Effector memory CD8-positive, alpha-beta T cell (primary cell): ENCODE data around the gene NCAM1.

ENCODE experiments used
- ATAC-seq: fragments of 150-1000 bp; cut with Tn5 transposase; replicated peaks from 2 replicates; pipeline ENCODE4 v1.10.0; 2021; ENCODE audit warnings: mild to moderate bottlenecking, moderate library complexity
- DNase-seq, 3 experiments: peaks; one replicate each; pipeline ENCODE4 v3.0.0; 2021
- H3K27ac Mint-ChIP-seq, 2 donors: one replicate each; pipeline ENCODE4 v1.8.0; 2022; ENCODE audit warnings: mild to moderate bottlenecking in 2 of 2, mixed read lengths in 2 of 2, moderate library complexity in 2 of 2
- H3K27me3 Mint-ChIP-seq, 2 donors: one replicate each; pipeline ENCODE4 v1.8.0; 2022; ENCODE audit warnings: mixed read lengths in 2 of 2
- H3K36me3 Mint-ChIP-seq: one replicate; pipeline ENCODE4 v1.8.0; 2022; ENCODE audit warnings: mild to moderate bottlenecking, moderate library complexity, mixed read lengths; ENCODE audit not compliant: insufficient read depth
- H3K4me1 Mint-ChIP-seq, 2 donors: one replicate each; pipeline ENCODE4 v1.8.0; 2022; ENCODE audit warnings: low read depth in 2 of 2, mixed read lengths in 2 of 2
- H3K4me3 Mint-ChIP-seq, 2 donors: one replicate each; pipeline ENCODE4 v1.8.0; 2022; ENCODE audit warnings: mild to moderate bottlenecking in 2 of 2, mixed read lengths in 2 of 2, moderate library complexity in 2 of 2
- H3K9me3 Mint-ChIP-seq, 2 donors: one replicate each; pipeline ENCODE4 v1.8.0; 2022; ENCODE audit warnings: mixed read lengths in 2 of 2

The NCAM1 gene

GRCh38 chr11:113168354-113169342 is 207.4 kb downstream of the NCAM1 start:
- Mint-ChIP-seq H3K4me3 (no peak overlapping the region), H3K9me3 (no peaks in the 10 kb centered on the region), H3K27ac (no peak overlapping the region), H3K36me3 (no peaks in the 10 kb centered on the region), H3K4me1 (no peaks in the 10 kb centered on the region), H3K27me3 (peaks cover 12 to 23% of the 10 kb centered on the region in 2 donors)
- DNase-seq, result no peak
- ATAC-seq, result no peak

DNA sequence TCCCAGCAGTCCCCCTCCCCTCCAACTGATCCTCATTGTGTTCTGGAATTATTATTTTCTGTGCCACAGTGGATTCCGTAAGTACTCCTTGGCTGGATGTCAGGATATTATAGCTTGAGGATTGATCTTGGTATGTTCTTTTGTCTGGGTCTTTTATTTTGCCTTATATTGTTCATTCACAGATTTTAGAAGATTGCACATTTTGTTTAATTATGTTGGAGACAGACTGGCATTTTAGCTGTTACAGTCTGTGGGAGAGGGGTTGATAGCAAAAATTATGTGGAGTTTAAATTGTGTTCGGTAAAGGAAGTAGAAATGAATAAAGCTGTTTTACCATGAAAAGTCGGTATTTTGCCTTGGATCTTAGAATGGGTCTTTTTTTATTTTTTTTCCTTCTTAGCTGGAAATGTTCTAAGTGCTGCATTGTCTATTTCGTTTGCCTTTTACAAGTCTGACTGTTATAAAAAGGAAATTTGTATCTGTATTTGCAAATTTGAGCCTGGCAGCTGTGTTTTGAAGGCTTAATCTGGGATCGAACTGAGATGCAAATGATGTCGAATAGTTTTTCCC is 211.2 kb downstream of the NCAM1 start:
- ATAC-seq (no peak), DNase-seq (no peak)
- H3K36me3 Mint-ChIP-seq, result no peaks in the 10 kb centered on the region
- H3K27me3 Mint-ChIP-seq, result peaks cover 27 to 34% of the 10 kb centered on the region in 2 donors
- H3K4me3 Mint-ChIP-seq, result no peak overlapping the region
- no peaks in the 10 kb centered on the region for H3K4me1 Mint-ChIP-seq
- H3K9me3 Mint-ChIP-seq, result no peaks in the 10 kb centered on the region
- H3K27ac Mint-ChIP-seq, result no peak overlapping the region

DNA sequence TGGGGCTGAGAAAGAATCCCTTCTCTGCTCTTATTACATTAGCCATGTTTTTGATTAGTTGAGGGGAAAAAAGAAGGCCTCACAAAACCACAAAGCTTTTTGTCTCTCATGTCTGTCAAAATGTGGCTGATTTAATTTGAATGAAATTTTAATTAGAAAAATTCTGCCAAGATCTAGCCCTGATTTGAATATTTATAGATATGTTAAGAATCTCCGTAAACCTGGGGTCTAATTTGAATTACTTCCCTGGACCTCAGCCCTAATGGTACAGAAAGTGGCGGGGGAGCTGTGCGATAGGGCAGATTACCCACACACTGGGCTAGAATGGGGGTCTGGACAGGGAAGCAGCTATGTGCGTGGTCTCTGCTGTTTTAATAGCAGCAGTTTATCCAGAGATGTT is 211.9 kb downstream of the NCAM1 start:
- no peak for DNase-seq
- H3K4me3 Mint-ChIP-seq, result no peak overlapping the region
- ATAC-seq, result no peak
- peaks cover 34 to 41% of the 10 kb centered on the region in 2 donors for H3K27me3 Mint-ChIP-seq
- H3K4me1 Mint-ChIP-seq, result no peaks in the 10 kb centered on the region
- H3K36me3 Mint-ChIP-seq, result no peaks in the 10 kb centered on the region
- no peaks in the 10 kb centered on the region for H3K9me3 Mint-ChIP-seq
- H3K27ac Mint-ChIP-seq, result no peak overlapping the region

GRCh38 chr11:113174882-113175281 is 213.7 kb downstream of the NCAM1 start:
- Mint-ChIP-seq H3K27me3 (peaks cover 43 to 51% of the 10 kb centered on the region in 2 donors), H3K9me3 (no peaks in the 10 kb centered on the region), H3K4me3 (no peak overlapping the region), H3K27ac (no peak overlapping the region), H3K4me1 (no peaks in the 10 kb centered on the region), H3K36me3 (no peaks in the 10 kb centered on the region)
- DNase-seq (no peak), ATAC-seq (no peak)

DNA sequence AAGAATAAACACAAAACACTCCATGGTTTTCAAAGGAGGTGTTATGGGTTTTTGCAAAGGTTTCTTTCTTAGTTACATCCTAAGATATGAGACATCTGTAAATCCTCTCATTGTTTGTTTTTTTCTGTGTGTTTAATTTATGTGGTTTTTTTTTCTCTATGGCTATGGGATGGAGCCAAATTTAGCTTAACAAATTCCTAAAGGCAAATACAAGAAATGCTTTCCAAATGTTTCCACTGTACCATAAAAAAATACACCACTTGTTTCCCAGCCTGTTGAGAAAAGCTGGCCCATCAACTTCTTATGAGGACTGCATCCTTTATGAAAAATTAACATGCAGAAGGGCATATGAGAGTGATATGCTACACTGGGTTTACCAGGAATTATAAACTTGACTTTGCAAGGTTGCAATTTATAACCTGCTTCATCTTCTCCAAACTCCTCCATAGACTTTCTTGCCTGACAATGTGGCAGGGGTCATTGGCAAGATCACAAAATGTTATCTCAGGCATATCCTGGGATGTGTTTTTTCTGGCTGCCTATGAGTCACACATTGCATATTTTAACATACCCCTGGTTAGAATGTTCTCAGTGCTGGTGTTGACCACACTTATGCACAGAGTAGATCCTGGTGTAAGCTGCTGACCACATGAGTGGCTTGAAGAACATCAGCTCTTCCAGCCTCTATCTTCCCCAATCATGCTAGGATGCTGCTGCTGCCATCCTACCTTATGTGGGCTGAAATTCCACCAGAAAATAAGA is 215.6 kb downstream of the NCAM1 start:
- H3K9me3 Mint-ChIP-seq, result no peaks in the 10 kb centered on the region
- DNase-seq, result no peak
- H3K4me3 Mint-ChIP-seq, result no peak overlapping the region
- H3K36me3 Mint-ChIP-seq, result no peaks in the 10 kb centered on the region
- ATAC-seq, result no peak
- H3K27me3 Mint-ChIP-seq, result peaks cover 42 to 62% of the 10 kb centered on the region in 2 donors
- no peak overlapping the region for H3K27ac Mint-ChIP-seq
- H3K4me1 Mint-ChIP-seq, result no peaks in the 10 kb centered on the region

DNA sequence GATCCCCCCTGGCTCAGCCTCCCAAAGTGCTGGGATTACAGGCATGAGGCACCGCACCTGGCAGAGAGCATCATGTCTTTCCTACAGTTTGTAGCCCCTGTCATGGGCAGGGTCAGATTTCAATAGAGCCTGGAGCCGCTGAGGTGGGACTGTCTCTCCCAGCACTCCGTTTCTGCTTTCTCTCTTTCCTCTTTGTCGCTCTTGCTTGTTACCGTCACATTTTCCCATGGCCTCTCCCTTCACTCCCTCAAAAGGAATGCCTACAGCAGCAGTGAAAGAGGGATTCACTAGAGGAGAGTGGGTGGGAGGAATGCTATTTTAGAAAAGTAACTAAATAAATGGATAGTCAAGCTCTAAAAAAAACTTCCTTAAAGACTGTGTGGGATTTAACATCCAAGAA is 216.5 kb downstream of the NCAM1 start:
- Mint-ChIP-seq H3K36me3 (no peaks in the 10 kb centered on the region), H3K4me3 (no peak overlapping the region), H3K4me1 (no peaks in the 10 kb centered on the region), H3K27me3 (peaks cover 36 to 60% of the 10 kb centered on the region in 2 donors), H3K9me3 (no peaks in the 10 kb centered on the region), H3K27ac (no peak overlapping the region)
- ATAC-seq, result no peak
- no peak for DNase-seq

GRCh38 chr11:113178381-113179070 is 217.3 kb downstream of the NCAM1 start:
- DNase-seq (no peak), ATAC-seq (no peak)
- H3K9me3 Mint-ChIP-seq, result no peaks in the 10 kb centered on the region
- no peaks in the 10 kb centered on the region for H3K4me1 Mint-ChIP-seq
- no peak overlapping the region for H3K4me3 Mint-ChIP-seq
- no peak overlapping the region for H3K27ac Mint-ChIP-seq
- no peaks in the 10 kb centered on the region for H3K36me3 Mint-ChIP-seq
- peaks cover 36 to 60% of the 10 kb centered on the region in 2 donors for H3K27me3 Mint-ChIP-seq

DNA sequence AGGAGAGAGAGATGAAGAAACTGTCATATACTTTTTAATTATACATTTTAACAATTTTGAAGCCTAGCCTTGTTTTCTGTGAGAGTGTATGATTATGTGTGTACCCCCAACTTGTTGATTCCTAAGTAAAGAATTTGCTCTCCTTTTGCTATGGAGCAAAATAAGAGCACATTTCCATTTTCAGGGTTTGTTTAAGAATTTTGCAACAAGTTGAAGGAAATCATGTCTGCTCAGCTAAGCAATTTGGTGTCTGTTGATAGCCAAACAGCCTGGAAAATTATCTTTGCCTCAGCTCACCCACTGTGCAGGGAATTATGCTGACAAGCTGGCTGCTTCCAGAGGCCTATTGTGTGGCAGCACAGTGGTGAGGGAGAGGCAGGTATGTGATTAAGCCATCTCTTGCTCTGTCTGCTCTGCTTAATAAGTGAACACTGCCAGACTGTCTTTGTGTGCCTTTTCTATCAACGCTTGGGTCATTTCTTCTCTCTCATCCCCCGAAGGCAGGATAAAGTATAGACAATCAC is 218.0 kb downstream of the NCAM1 start:
- no peaks in the 10 kb centered on the region for H3K36me3 Mint-ChIP-seq
- H3K4me3 Mint-ChIP-seq, result no peak overlapping the region
- H3K27ac Mint-ChIP-seq, result no peak overlapping the region
- H3K27me3 Mint-ChIP-seq, result peaks cover 34 to 58% of the 10 kb centered on the region in 2 donors
- H3K4me1 Mint-ChIP-seq, result no peaks in the 10 kb centered on the region
- DNase-seq, result no peak
- H3K9me3 Mint-ChIP-seq, result no peaks in the 10 kb centered on the region
- ATAC-seq, result no peak

DNA sequence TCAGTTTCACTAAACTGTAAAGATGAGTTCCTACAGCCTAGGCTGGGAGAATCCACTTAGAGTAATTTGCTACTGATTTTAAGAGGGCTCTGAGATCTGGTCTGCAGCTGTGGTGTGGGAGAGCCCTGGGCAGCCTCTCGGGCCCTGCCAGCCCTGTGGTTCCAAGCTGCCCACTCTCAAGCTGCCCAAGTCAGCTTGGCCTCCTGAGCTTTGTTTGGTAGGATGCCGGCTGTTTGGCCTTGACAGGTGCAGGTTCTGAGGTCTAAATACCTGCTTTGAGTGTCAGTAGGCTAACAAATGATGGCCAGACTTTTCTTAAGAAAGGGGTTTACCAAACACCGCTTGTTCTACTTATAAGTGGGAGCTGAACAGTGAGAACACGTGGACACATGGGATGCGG is 219.9 kb downstream of the NCAM1 start:
- DNase-seq (no peak), ATAC-seq (no peak)
- H3K27me3 Mint-ChIP-seq, result peaks cover 21 to 46% of the 10 kb centered on the region in 2 donors
- H3K36me3 Mint-ChIP-seq, result no peaks in the 10 kb centered on the region
- no peak overlapping the region for H3K27ac Mint-ChIP-seq
- H3K4me3 Mint-ChIP-seq, result no peak overlapping the region
- H3K4me1 Mint-ChIP-seq, result no peaks in the 10 kb centered on the region
- H3K9me3 Mint-ChIP-seq, result no peaks in the 10 kb centered on the region

DNA sequence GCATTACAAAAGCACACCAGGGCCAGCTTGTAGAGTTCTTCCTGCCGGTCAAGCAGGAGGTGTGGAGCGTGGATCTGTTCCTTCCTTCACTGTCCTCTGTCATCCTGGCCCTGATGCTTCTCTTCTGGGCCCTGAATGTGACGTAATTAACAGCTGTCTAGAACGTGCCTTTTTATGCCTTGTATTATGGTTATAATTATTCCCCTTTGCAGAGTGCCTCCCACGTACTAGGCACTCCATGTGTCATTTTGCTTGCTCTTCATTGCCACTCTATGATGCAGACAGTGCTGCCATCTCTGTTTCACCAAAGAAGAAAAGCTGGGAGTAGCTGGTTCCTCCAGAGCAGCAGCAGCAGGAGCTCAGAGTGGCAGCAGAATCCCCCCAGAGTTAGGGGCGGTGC is 221.1 kb downstream of the NCAM1 start:
- Mint-ChIP-seq H3K27me3 (peaks cover 21 to 40% of the 10 kb centered on the region in 2 donors), H3K36me3 (no peaks in the 10 kb centered on the region), H3K27ac (no peak overlapping the region), H3K4me3 (no peak overlapping the region), H3K9me3 (no peaks in the 10 kb centered on the region), H3K4me1 (no peaks in the 10 kb centered on the region)
- DNase-seq (no peak), ATAC-seq (no peak)

DNA sequence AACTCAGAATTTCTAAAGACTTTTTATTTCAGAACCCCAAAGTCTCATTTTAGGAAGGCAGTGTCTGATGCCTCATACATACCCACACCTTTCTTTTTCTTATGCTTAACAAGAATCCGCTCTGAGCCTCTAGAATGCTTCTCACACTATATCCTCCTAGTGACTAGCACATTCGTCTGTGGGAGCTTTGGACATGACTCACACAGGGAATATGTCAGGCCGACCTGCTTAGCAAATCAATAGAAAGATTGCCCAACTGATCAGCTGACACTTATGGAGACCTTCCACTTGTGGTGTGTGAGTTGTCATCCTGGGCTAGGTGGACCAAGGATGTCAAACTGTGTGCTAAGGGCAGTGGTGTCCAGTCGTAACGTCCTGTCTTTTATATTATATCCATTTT is 223.3 kb downstream of the NCAM1 start:
- ATAC-seq (no peak), DNase-seq (no peak)
- Mint-ChIP-seq H3K27me3 (peaks cover 14 to 39% of the 10 kb centered on the region in 2 donors), H3K36me3 (no peaks in the 10 kb centered on the region), H3K27ac (no peak overlapping the region), H3K4me1 (no peaks in the 10 kb centered on the region), H3K9me3 (no peaks in the 10 kb centered on the region), H3K4me3 (no peak overlapping the region)

GRCh38 chr11:113188371-113188834 is 227.2 kb downstream of the NCAM1 start:
- no peaks in the 10 kb centered on the region for H3K9me3 Mint-ChIP-seq

More at GRCh38 chr11:113188371-113188834, 227.2 kb downstream of the NCAM1 start:
- H3K27ac Mint-ChIP-seq, result no peak overlapping the region
- no peak overlapping the region for H3K4me3 Mint-ChIP-seq
- H3K36me3 Mint-ChIP-seq, result no peaks in the 10 kb centered on the region
- DNase-seq (no peak), ATAC-seq (no peak)
- H3K27me3 Mint-ChIP-seq, result peaks cover 6 to 42% of the 10 kb centered on the region in 2 donors
- no peaks in the 10 kb centered on the region for H3K4me1 Mint-ChIP-seq
